ENCODE results near the gene AASS. TPM values are rescaled to one million over a fixed set of nuclear protein-coding genes. Genes with fewer than 3 reads are reported as not detected.
"Not testable (repeated sequence)": the region's sequence is repeated elsewhere in the genome, so short reads cannot be mapped to it uniquely, and the experiment has no call there.

The AASS gene
- total RNA-seq, 1 experiment from 2014 or later: 0.82 TPM

- H3K9me3 ChIP-seq: no peaks in the 10 kb centered on the region
- H3K36me3 ChIP-seq: no peaks in the 10 kb centered on the region
- no peak for DNase-seq
- H3K4me3 ChIP-seq: no peak overlapping the region
- no peaks in the 10 kb centered on the region for H3K27me3 ChIP-seq
Measured at GRCh38 chr7:122136078-122136477, 8.0 kb downstream of the AASS start.

GRCh38 chr7:122135275-122135674 lies 8.8 kb downstream of the AASS start:
- Histone ChIP-seq H3K27me3 (no peaks in the 10 kb centered on the region), H3K4me3 (no peak overlapping the region), H3K9me3 (no peaks in the 10 kb centered on the region), H3K36me3 (no peaks in the 10 kb centered on the region)
- DNase-seq: no peak

- H3K4me3 ChIP-seq, DNase-seq, H3K27me3 ChIP-seq, H3K9me3 ChIP-seq, H3K36me3 ChIP-seq: not testable (repeated sequence)
Measured at GRCh38 chr7:122134793-122135192, 9.3 kb downstream of the AASS start.

- no peak overlapping the region for H3K4me3 ChIP-seq
- DNase-seq: no peak
- no peaks in the 10 kb centered on the region for H3K9me3 ChIP-seq
- no peaks in the 10 kb centered on the region for H3K36me3 ChIP-seq
- H3K27me3 ChIP-seq: no peaks in the 10 kb centered on the region
Measured at GRCh38 chr7:122133477-122133876, 10.6 kb downstream of the AASS start.

GRCh38 chr7:122132341-122132740 lies 11.7 kb downstream of the AASS start:
- no peaks in the 10 kb centered on the region for H3K36me3 ChIP-seq
- H3K9me3 ChIP-seq: no peaks in the 10 kb centered on the region
- H3K4me3 ChIP-seq: no peak overlapping the region
- DNase-seq: no peak
- H3K27me3 ChIP-seq: no peaks in the 10 kb centered on the region

GRCh38 chr7:122123746-122124145 lies 20.3 kb downstream of the AASS start:
- Histone ChIP-seq H3K4me3 (no peak overlapping the region), H3K36me3 (no peaks in the 10 kb centered on the region), H3K9me3 (no peaks in the 10 kb centered on the region), H3K27me3 (no peaks in the 10 kb centered on the region)
- no peak for DNase-seq

- H3K27me3 ChIP-seq: no peaks in the 10 kb centered on the region
- H3K36me3 ChIP-seq: no peaks in the 10 kb centered on the region
- DNase-seq: no peak
Measured at GRCh38 chr7:122118757-122119156, 25.3 kb downstream of the AASS start.

GRCh38 chr7:122103064-122103463 lies 41.0 kb downstream of the AASS start:
- Histone ChIP-seq H3K36me3 (no peaks in the 10 kb centered on the region), H3K4me3 (no peak overlapping the region)

More at GRCh38 chr7:122118757-122119156, 25.3 kb downstream of the AASS start:
- no peaks in the 10 kb centered on the region for H3K9me3 ChIP-seq
- no peak overlapping the region for H3K4me3 ChIP-seq

GRCh38 chr7:122100021-122100420 lies 44.0 kb downstream of the AASS start:
- no peaks in the 10 kb centered on the region; the same call in 1 of the 2 replicates for H3K9me3 ChIP-seq
- no peak for DNase-seq
- no peak overlapping the region for H3K4me3 ChIP-seq
- no peaks in the 10 kb centered on the region for H3K27me3 ChIP-seq
- no peaks in the 10 kb centered on the region for H3K36me3 ChIP-seq

More at GRCh38 chr7:122103064-122103463, 41.0 kb downstream of the AASS start:
- H3K27me3 ChIP-seq: no peaks in the 10 kb centered on the region
- DNase-seq: no peak
- H3K9me3 ChIP-seq: no peaks in the 10 kb centered on the region; the same call in 1 of the 2 replicates

- no peak for DNase-seq
- Histone ChIP-seq H3K4me3 (no peak overlapping the region), H3K36me3 (no peaks in the 10 kb centered on the region), H3K27me3 (no peaks in the 10 kb centered on the region), H3K9me3 (no peaks in the 10 kb centered on the region)
Measured at GRCh38 chr7:122095642-122096041, 48.4 kb downstream of the AASS start.

- Histone ChIP-seq H3K27me3 (no peaks in the 10 kb centered on the region), H3K36me3 (no peaks in the 10 kb centered on the region), H3K9me3 (no peaks in the 10 kb centered on the region), H3K4me3 (no peak overlapping the region)
- DNase-seq: no peak
Measured at GRCh38 chr7:122094549-122094948, 49.5 kb downstream of the AASS start.

- no peaks in the 10 kb centered on the region for H3K9me3 ChIP-seq
- peak; percentile 23 for DNase-seq
- H3K4me3 ChIP-seq: no peak overlapping the region
- no peaks in the 10 kb centered on the region for H3K27me3 ChIP-seq
- H3K36me3 ChIP-seq: no peaks in the 10 kb centered on the region
Measured at GRCh38 chr7:122092964-122093797, 50.9 kb downstream of the AASS start.

- Histone ChIP-seq H3K36me3 (no peaks in the 10 kb centered on the region), H3K4me3 (no peak overlapping the region), H3K27me3 (no peaks in the 10 kb centered on the region), H3K9me3 (no peaks in the 10 kb centered on the region)
- DNase-seq: no peak
Measured at GRCh38 chr7:122082670-122083069, 61.4 kb downstream of the AASS start.

GRCh38 chr7:122082160-122082559 lies 61.9 kb downstream of the AASS start:
- no peak overlapping the region for H3K4me3 ChIP-seq
- no peak for DNase-seq
- no peaks in the 10 kb centered on the region for H3K27me3 ChIP-seq
- no peaks in the 10 kb centered on the region for H3K36me3 ChIP-seq
- H3K9me3 ChIP-seq: no peaks in the 10 kb centered on the region

- Histone ChIP-seq H3K9me3 (no peaks in the 10 kb centered on the region), H3K4me3 (no peak overlapping the region), H3K36me3 (no peaks in the 10 kb centered on the region), H3K27me3 (no peaks in the 10 kb centered on the region)
- DNase-seq: no peak
Measured at GRCh38 chr7:122073635-122074034, 70.4 kb downstream of the AASS start.

GRCh38 chr7:122072924-122073599 lies 71.0 kb downstream of the AASS start:
- Histone ChIP-seq H3K9me3 (no peaks in the 10 kb centered on the region), H3K27me3 (no peaks in the 10 kb centered on the region), H3K4me3 (no peak overlapping the region), H3K36me3 (no peaks in the 10 kb centered on the region)
- DNase-seq: no peak

GRCh38 chr7:122072272-122072671 lies 71.8 kb downstream of the AASS start:
- DNase-seq: no peak
- H3K4me3 ChIP-seq: no peak overlapping the region
- H3K9me3 ChIP-seq: no peaks in the 10 kb centered on the region
- H3K27me3 ChIP-seq: no peaks in the 10 kb centered on the region
- H3K36me3 ChIP-seq: no peaks in the 10 kb centered on the region

GRCh38 chr7:122070834-122071233 lies 73.2 kb downstream of the AASS start:
- no peaks in the 10 kb centered on the region for H3K9me3 ChIP-seq

More at GRCh38 chr7:122070834-122071233, 73.2 kb downstream of the AASS start:
- Histone ChIP-seq H3K36me3 (no peaks in the 10 kb centered on the region), H3K27me3 (no peaks in the 10 kb centered on the region), H3K4me3 (no peak overlapping the region)
- DNase-seq: no peak

Data from MG63 (cell line).